B cell (primary cell): ENCODE measurements around the gene SOD3. TPM values are rescaled to one million over a fixed set of nuclear protein-coding genes. Genes with fewer than 3 reads are reported as not detected.

Source experiments
- ATAC-seq: fragments of 200-7000 bp; cut with Tn5 transposase; one replicate; pipeline ENCODE4 v1.10.0; 2021; ENCODE audit warnings: low read depth, mild to moderate bottlenecking, moderate number of reproducible peaks, moderate library complexity
- CTCF ChIA-PET: fragments of 350-600 bp; sonication (Branson Sonifier 250); formaldehyde crosslinking; loops from one replicate; lab custom pipeline; 2021; ENCODE audit warnings: antibody characterized with exemption, inconsistent platforms; lab: Charles Lee
- POLR2A ChIA-PET: fragments of 350-600 bp; sonication (Branson Sonifier 250); formaldehyde crosslinking; loops from one replicate; lab custom pipeline; 2021; ENCODE audit warnings: antibody characterized with exemption; lab: Charles Lee
- DNase-seq: peaks from one replicate; pipeline ENCODE4 v3.0.0; 2013
- H2AFZ ChIP-seq: 2 replicates; pipeline ENCODE4 v1.6.1; 2012; ENCODE audit warnings: mild to moderate bottlenecking, low read depth, low read length; ENCODE audit not compliant: insufficient read depth, poor library complexity, severe bottlenecking
- H3K27ac ChIP-seq, 2 donors: 1 replicate in 1 of 2; 2 replicates in 1 of 2; pipeline ENCODE4 v1.5.1; 2012 to 2013; ENCODE audit warnings: low read length in 2 of 2, mild to moderate bottlenecking in 2 of 2, moderate library complexity in 1 of 2
- H3K27me3 ChIP-seq, 4 experiments: fragments of 200-600 bp in 1 of 4; sonication (generic) in 1 of 4; replicated peaks in 1 of 4; 1 replicate in 2 of 4; 2 replicates in 2 of 4; pipeline versions ENCODE4 v1.6.1 to v1.7.0; 2013 to 2016; ENCODE audit warnings: low read length in 3 of 4, mild to moderate bottlenecking in 2 of 4, mixed read lengths in 1 of 4, moderate library complexity in 1 of 4; ENCODE audit not compliant: insufficient read depth in 4 of 4, control insufficient read depth in 3 of 4; ENCODE audit errors: control extremely low read depth in 1 of 4
- H3K36me3 ChIP-seq, 2 experiments: replicated peaks in 1 of 2; 1 replicate in 1 of 2; 2 replicates in 1 of 2; pipeline versions ENCODE4 v1.6.1 to v1.7.1; 2013; ENCODE audit warnings: low read length in 1 of 2; ENCODE audit not compliant: insufficient read depth in 2 of 2, control insufficient read depth in 1 of 2; ENCODE audit errors: control extremely low read depth in 1 of 2, extremely low read depth in 1 of 2
- H3K4me1 ChIP-seq, 2 donors: fragments of 200-600 bp in 1 of 2; sonication (generic) in 1 of 2; 1 replicate in 1 of 2; 2 replicates in 1 of 2; pipeline versions ENCODE4 v1.5.1 to v1.6.1; 2013 to 2017; ENCODE audit warnings: low read length in 2 of 2; ENCODE audit not compliant: control insufficient read depth in 2 of 2, insufficient read depth in 2 of 2
- H3K4me2 ChIP-seq: replicated peaks from 2 replicates; pipeline ENCODE3; 2012; ENCODE audit warnings: mild to moderate bottlenecking, low read depth, low read length; ENCODE audit not compliant: poor library complexity, severe bottlenecking
- H3K4me3 ChIP-seq, 5 experiments: fragments of 200-600 bp in 1 of 5; sonication (generic) in 1 of 5; 1 replicate in 3 of 5; 2 replicates in 2 of 5; pipeline versions ENCODE4 v1.5.1 to v1.7.0; 2011 to 2016; ENCODE audit warnings: low read length in 4 of 5, mild to moderate bottlenecking in 4 of 5, low read depth in 2 of 5, control low read depth in 1 of 5, moderate library complexity in 1 of 5; ENCODE audit not compliant: insufficient read depth in 1 of 5; ENCODE audit errors: control extremely low read depth in 1 of 5, extremely low read depth in 1 of 5
- H3K79me2 ChIP-seq: fragments of 200-600 bp; sonication (generic); one replicate; pipeline ENCODE4 v1.6.0; 2016; ENCODE audit warnings: low read length; ENCODE audit not compliant: control insufficient read depth, insufficient read depth
- H3K9ac ChIP-seq: fragments of 200-600 bp; sonication (generic); 2 replicates; pipeline ENCODE4 v1.6.1; 2017; ENCODE audit warnings: mild to moderate bottlenecking, low read length, moderate library complexity
- H3K9me3 ChIP-seq, 3 donors: one replicate each; pipeline versions ENCODE4 v1.6.1 to v1.7.1; 2013; ENCODE audit warnings: low read length in 2 of 3; ENCODE audit not compliant: control insufficient read depth in 2 of 3, insufficient read depth in 1 of 3; ENCODE audit errors: control extremely low read depth in 1 of 3
- H4K20me1 ChIP-seq: 2 replicates; pipeline ENCODE4 v1.6.0; 2012; ENCODE audit warnings: mild to moderate bottlenecking, low read length; ENCODE audit not compliant: insufficient read depth, control insufficient read depth, poor library complexity, severe bottlenecking
- H3K27ac Mint-ChIP-seq: one replicate; pipeline ENCODE4 v1.8.0; 2021; ENCODE audit warnings: mixed read lengths
- H3K27me3 Mint-ChIP-seq: one replicate; pipeline ENCODE4 v1.8.0; 2021; ENCODE audit warnings: mixed read lengths
- H3K4me1 Mint-ChIP-seq: one replicate; pipeline ENCODE4 v1.8.0; 2021; ENCODE audit warnings: mixed read lengths
- H3K4me3 Mint-ChIP-seq: one replicate; pipeline ENCODE4 v1.8.0; 2021; ENCODE audit warnings: mixed read lengths
- H3K9me3 Mint-ChIP-seq: one replicate; pipeline ENCODE4 v1.8.0; 2022; ENCODE audit warnings: mixed read lengths; ENCODE audit not compliant: insufficient read depth
- EZH2 ChIP-seq: IDR thresholded peaks from 2 replicates; pipeline ENCODE4 v1.6.1; 2012; ENCODE audit warnings: borderline replicate concordance, low read depth, mild to moderate bottlenecking, moderate library complexity, low read length; ENCODE audit not compliant: insufficient read depth, poor library complexity, severe bottlenecking
- WGBS: methylation state at CpG from one replicate; pipeline ENCODE4 v1.1.5; 2013; ENCODE audit warnings: missing lambda C conversion rate; ENCODE audit not compliant: insufficient coverage; 5-methylcytosine and 5-hydroxymethylcytosine counted together
- intact Hi-C: fragments of 100-400 bp; cut with micrococcal nuclease; formaldehyde crosslinking; loops from one replicate; pipeline ENCODE4 v1.10.0; 2022
- polyA plus RNA-seq: library from polyadenylated mRNA; depleted of rRNA; stranded (reverse); fragments of >200 nt; gene quantifications from 2 replicates; pipeline ENCODE4 v1.2.3, GENCODE V29; 2012
- total RNA-seq, 2 donors: library from RNA; stranded (reverse); fragments of 120-200 nt in 1 of 2; gene quantifications; 1 replicate in 1 of 2; 2 replicates in 1 of 2; pipeline versions ENCODE4 v1.2.3 to v1.2.4, GENCODE V29; 2013 to 2022
- TF ChIP-seq, protein P1 (sequence below): fragments of 200-600 bp; IDR thresholded peaks from one replicate; pipeline ENCODE4 v1.8.0; 2022; ENCODE audit warnings: antibody characterized with exemption, mild to moderate bottlenecking

The SOD3 gene
- total and polyA plus RNA-seq, 2 donors (not counting 1 experiment from before 2014, with no cell fraction given), result not detected

DNA sequence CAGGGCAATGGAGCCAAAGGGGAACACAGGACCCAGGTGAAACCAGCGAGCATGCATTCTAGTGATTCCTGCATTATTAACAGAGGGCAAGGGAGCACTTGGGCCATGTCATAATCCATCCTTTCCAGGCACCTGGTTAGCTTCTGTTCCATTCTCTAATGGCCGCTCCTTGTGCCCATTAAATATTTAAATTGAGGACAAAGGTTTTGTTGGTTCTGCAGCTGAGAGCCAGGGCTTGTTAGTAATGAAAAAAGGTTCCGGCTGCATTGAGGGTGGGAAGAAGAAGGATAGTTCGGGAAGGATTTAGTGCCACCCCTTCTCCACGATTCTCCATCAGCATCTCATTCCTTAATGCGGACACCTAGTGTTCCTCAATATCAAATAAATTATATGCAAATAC is 13.6 kb downstream of the SOD3 start:
- Histone ChIP-seq H3K36me3 (no peaks in the 10 kb centered on the region), H3K4me2 (no peak overlapping the region), H3K79me2 (no peaks in the 10 kb centered on the region), H3K9me3 (peaks cover 0 to 3% (median 0%) of the 10 kb centered on the region in 3 donors), H3K27ac (no peak overlapping the region), H3K4me1 (no peaks in the 10 kb centered on the region), H2AFZ (no peak overlapping the region), H3K4me3 (no peak overlapping the region), H3K27me3 (no peaks in the 10 kb centered on the region), H4K20me1 (no peaks in the 10 kb centered on the region), H3K9ac (no peak overlapping the region)
- no peak overlapping the region for H3K4me3 Mint-ChIP-seq
- TF ChIP-seq EZH2, result no peak
- TF ChIP-seq, protein P1, sequence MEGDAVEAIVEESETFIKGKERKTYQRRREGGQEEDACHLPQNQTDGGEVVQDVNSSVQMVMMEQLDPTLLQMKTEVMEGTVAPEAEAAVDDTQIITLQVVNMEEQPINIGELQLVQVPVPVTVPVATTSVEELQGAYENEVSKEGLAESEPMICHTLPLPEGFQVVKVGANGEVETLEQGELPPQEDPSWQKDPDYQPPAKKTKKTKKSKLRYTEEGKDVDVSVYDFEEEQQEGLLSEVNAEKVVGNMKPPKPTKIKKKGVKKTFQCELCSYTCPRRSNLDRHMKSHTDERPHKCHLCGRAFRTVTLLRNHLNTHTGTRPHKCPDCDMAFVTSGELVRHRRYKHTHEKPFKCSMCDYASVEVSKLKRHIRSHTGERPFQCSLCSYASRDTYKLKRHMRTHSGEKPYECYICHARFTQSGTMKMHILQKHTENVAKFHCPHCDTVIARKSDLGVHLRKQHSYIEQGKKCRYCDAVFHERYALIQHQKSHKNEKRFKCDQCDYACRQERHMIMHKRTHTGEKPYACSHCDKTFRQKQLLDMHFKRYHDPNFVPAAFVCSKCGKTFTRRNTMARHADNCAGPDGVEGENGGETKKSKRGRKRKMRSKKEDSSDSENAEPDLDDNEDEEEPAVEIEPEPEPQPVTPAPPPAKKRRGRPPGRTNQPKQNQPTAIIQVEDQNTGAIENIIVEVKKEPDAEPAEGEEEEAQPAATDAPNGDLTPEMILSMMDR, result no peak
- POLR2A ChIA-PET, result no interaction called here
- H3K4me1 Mint-ChIP-seq, result no peaks in the 10 kb centered on the region
- CTCF ChIA-PET, result no interaction called here
- WGBS, result 80% methylated on average over 1 of the region's 6 CpGs
- H3K27ac Mint-ChIP-seq, result no peak overlapping the region
- intact Hi-C loops, result no loop called here
- H3K9me3 Mint-ChIP-seq, result peaks cover 2% of the 10 kb centered on the region
- DNase-seq (no peak), ATAC-seq (no peak)
- H3K27me3 Mint-ChIP-seq, result peaks cover 7% of the 10 kb centered on the region

DNA sequence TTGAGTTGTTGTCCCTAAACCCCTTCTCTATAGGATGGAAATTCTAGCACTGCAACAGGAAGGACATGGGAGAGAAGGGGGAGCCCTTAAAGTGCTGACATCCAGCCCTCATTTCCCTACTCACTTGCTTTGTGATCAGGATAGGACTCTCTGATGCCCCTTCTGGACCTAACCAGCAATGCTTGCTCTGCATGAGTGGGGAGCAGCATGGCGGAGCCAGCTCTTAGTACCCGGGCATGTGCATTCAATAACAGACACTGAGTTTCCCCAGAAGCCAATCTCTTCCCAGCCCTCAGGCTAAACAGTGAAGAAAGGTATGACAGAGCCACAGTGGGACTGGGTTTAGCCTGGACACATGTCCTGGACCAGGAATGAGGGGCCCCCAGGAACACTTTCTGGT is 14.0 kb downstream of the SOD3 start:
- 100% methylated on average over 2 of the region's 2 CpGs for WGBS
- ATAC-seq, result no peak
- Histone ChIP-seq H3K27ac (no peak overlapping the region), H3K36me3 (no peaks in the 10 kb centered on the region), H3K27me3 (no peaks in the 10 kb centered on the region), H3K79me2 (no peaks in the 10 kb centered on the region), H3K4me1 (no peaks in the 10 kb centered on the region), H3K4me3 (no peak overlapping the region), H3K4me2 (no peak overlapping the region), H2AFZ (no peak overlapping the region), H3K9me3 (peaks cover 0 to 3% (median 0%) of the 10 kb centered on the region in 3 donors), H3K9ac (no peak overlapping the region), H4K20me1 (no peaks in the 10 kb centered on the region)
- H3K4me1 Mint-ChIP-seq, result no peaks in the 10 kb centered on the region
- no peak for TF ChIP-seq EZH2
- TF ChIP-seq, protein P1, result no peak
- DNase-seq, result no peak
- intact Hi-C loops, result no loop called here
- POLR2A ChIA-PET, result no interaction called here
- H3K27ac Mint-ChIP-seq, result no peak overlapping the region
- H3K9me3 Mint-ChIP-seq, result peaks cover 2% of the 10 kb centered on the region
- peaks cover 7% of the 10 kb centered on the region for H3K27me3 Mint-ChIP-seq
- CTCF ChIA-PET, result no interaction called here
- no peak overlapping the region for H3K4me3 Mint-ChIP-seq
